ENCODE data around the gene MIPOL1.
"Not testable (repeated sequence)": the region's sequence is repeated elsewhere in the genome, so short reads cannot be mapped to it uniquely, and the experiment has no call there.

The MIPOL1 gene

GRCh38 chr14:37232907-37233481 is 35.3 kb downstream of the MIPOL1 start:
- H3K36me3 ChIP-seq (ENCODE audit: insufficient read depth, low read length): no peaks in the 10 kb centered on the region
- no peaks in the 10 kb centered on the region for H3K4me1 ChIP-seq (ENCODE audit: control insufficient read depth, insufficient read depth, low read length, unreplicated experiment)
- no peaks in the 10 kb centered on the region for H3K27me3 ChIP-seq (ENCODE audit: insufficient read depth, low read length)
- no peak overlapping the region for H3K4me3 ChIP-seq (ENCODE audit: low read depth, low read length)
- no peaks in the 10 kb centered on the region for H3K79me2 ChIP-seq (ENCODE audit: control insufficient read depth, insufficient read depth, low read length, unreplicated experiment)
- H2AFZ ChIP-seq (ENCODE audit: low read length, unreplicated experiment): no peak overlapping the region
- no peak overlapping the region for H3K27ac ChIP-seq (ENCODE audit: low read depth, low read length)

GRCh38 chr14:37234222-37234621 is 36.5 kb downstream of the MIPOL1 start:
- H3K27me3 ChIP-seq (ENCODE audit: insufficient read depth, low read length): no peaks in the 10 kb centered on the region
- no peak overlapping the region for H3K4me3 ChIP-seq (ENCODE audit: low read depth, low read length)
- H3K79me2 ChIP-seq (ENCODE audit: control insufficient read depth, insufficient read depth, low read length, unreplicated experiment): no peaks in the 10 kb centered on the region
- H3K4me1 ChIP-seq (ENCODE audit: control insufficient read depth, insufficient read depth, low read length, unreplicated experiment): no peaks in the 10 kb centered on the region
- H2AFZ ChIP-seq (ENCODE audit: low read length, unreplicated experiment): no peak overlapping the region
- no peaks in the 10 kb centered on the region for H3K36me3 ChIP-seq (ENCODE audit: insufficient read depth, low read length)
- H3K27ac ChIP-seq (ENCODE audit: low read depth, low read length): no peak overlapping the region

- H3K36me3 ChIP-seq (ENCODE audit: insufficient read depth, low read length): not testable (repeated sequence)
Measured at GRCh38 chr14:37236044-37236443, 38.3 kb downstream of the MIPOL1 start.

DNA sequence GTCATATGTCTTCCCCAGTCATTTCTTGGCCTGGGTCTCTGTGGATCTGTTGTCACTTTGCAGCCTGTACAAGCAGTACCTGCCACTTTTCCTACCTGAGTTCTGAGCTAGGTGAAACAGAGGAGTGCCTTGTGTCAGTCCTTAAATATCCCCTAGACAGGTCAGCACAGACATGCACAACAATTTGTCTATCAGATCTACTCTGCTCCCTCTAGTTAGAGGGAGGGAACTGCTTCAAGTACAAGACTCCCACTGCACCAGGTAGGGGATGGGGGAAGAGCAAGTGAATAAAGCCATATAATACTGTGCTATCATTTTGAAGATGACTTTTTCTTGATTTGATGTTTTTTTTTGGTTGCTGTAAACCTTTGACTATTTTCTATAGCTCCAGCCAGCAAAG is 39.4 kb downstream of the MIPOL1 start:
- H3K27ac ChIP-seq (ENCODE audit: low read depth, low read length): no peak overlapping the region
- no peaks in the 10 kb centered on the region for H3K4me1 ChIP-seq (ENCODE audit: control insufficient read depth, insufficient read depth, low read length, unreplicated experiment)
- H3K4me3 ChIP-seq (ENCODE audit: low read depth, low read length): no peak overlapping the region
- H3K36me3 ChIP-seq (ENCODE audit: insufficient read depth, low read length): no peaks in the 10 kb centered on the region
- H3K27me3 ChIP-seq (ENCODE audit: insufficient read depth, low read length): no peaks in the 10 kb centered on the region
- no peak overlapping the region for H2AFZ ChIP-seq (ENCODE audit: low read length, unreplicated experiment)
- no peaks in the 10 kb centered on the region for H3K79me2 ChIP-seq (ENCODE audit: control insufficient read depth, insufficient read depth, low read length, unreplicated experiment)

More at GRCh38 chr14:37236044-37236443, 38.3 kb downstream of the MIPOL1 start:
- H3K4me1 ChIP-seq (ENCODE audit: control insufficient read depth, insufficient read depth, low read length, unreplicated experiment); H2AFZ ChIP-seq (ENCODE audit: low read length, unreplicated experiment); H3K27me3 ChIP-seq (ENCODE audit: insufficient read depth, low read length); H3K79me2 ChIP-seq (ENCODE audit: control insufficient read depth, insufficient read depth, low read length, unreplicated experiment); H3K4me3 ChIP-seq (ENCODE audit: low read depth, low read length); H3K27ac ChIP-seq (ENCODE audit: low read depth, low read length): not testable (repeated sequence)

DNA sequence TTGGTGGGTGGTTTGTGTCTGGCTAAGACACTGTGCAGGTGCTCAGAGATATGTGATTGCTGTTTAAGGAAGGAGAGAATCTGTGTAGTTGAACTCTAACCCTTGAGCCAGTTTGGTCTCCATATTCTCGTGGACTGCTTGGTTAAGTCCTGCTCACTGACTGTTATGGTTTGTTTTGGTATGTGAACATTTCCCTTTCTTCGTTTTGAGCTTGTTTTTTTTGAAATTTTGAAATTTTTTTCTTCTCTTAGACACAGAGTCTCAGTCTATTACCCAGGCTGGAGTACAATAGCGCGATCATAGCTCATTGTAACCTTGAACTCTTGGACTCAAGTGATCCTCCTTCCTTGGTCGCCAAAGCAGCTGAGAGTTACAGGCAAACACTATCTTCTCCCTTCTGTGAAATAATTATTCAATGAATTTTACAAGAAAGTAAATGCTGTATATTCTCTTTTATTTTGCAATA is 40.0 kb downstream of the MIPOL1 start:
- Histone ChIP-seq H3K79me2 (ENCODE audit: control insufficient read depth, insufficient read depth, low read length, unreplicated experiment) (no peaks in the 10 kb centered on the region), H3K4me1 (ENCODE audit: control insufficient read depth, insufficient read depth, low read length, unreplicated experiment) (no peaks in the 10 kb centered on the region), H2AFZ (ENCODE audit: low read length, unreplicated experiment) (no peak overlapping the region), H3K4me3 (ENCODE audit: low read depth, low read length) (no peak overlapping the region), H3K36me3 (ENCODE audit: insufficient read depth, low read length) (no peaks in the 10 kb centered on the region), H3K27ac (ENCODE audit: low read depth, low read length) (no peak overlapping the region), H3K27me3 (ENCODE audit: insufficient read depth, low read length) (no peaks in the 10 kb centered on the region)

GRCh38 chr14:37241198-37241597 is 43.5 kb downstream of the MIPOL1 start:
- H3K4me1 ChIP-seq (ENCODE audit: control insufficient read depth, insufficient read depth, low read length, unreplicated experiment): no peaks in the 10 kb centered on the region
- no peaks in the 10 kb centered on the region for H3K79me2 ChIP-seq (ENCODE audit: control insufficient read depth, insufficient read depth, low read length, unreplicated experiment)
- no peak overlapping the region for H2AFZ ChIP-seq (ENCODE audit: low read length, unreplicated experiment)
- no peaks in the 10 kb centered on the region for H3K27me3 ChIP-seq (ENCODE audit: insufficient read depth, low read length)
- no peak overlapping the region for H3K27ac ChIP-seq (ENCODE audit: low read depth, low read length)
- H3K4me3 ChIP-seq (ENCODE audit: low read depth, low read length): no peak overlapping the region
- H3K36me3 ChIP-seq (ENCODE audit: insufficient read depth, low read length): no peaks in the 10 kb centered on the region

DNA sequence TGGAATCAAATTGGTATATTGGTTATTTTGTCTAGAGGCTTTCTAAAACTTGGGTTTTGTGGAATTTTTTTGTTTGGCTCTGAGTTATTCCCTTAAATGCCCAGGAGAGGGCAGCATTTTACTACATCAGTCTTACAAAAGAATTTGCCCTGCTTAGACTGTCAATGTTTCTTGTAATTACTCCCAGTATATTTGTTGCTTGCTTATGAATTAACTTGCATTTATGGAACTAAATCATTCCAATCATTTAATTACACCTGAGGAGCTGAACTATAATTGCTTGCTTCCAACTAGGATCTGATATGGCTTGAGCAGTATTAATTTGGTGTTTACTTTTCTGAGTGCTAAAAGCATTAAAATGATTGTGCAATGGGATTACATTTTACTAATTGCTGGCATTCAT is 48.7 kb downstream of the MIPOL1 start:
- no peak overlapping the region for H3K4me3 ChIP-seq (ENCODE audit: low read depth, low read length)
- no peaks in the 10 kb centered on the region for H3K27me3 ChIP-seq (ENCODE audit: insufficient read depth, low read length)
- H2AFZ ChIP-seq (ENCODE audit: low read length, unreplicated experiment): no peak overlapping the region
- H3K4me1 ChIP-seq (ENCODE audit: control insufficient read depth, insufficient read depth, low read length, unreplicated experiment): no peaks in the 10 kb centered on the region
- no peaks in the 10 kb centered on the region for H3K36me3 ChIP-seq (ENCODE audit: insufficient read depth, low read length)
- H3K79me2 ChIP-seq (ENCODE audit: control insufficient read depth, insufficient read depth, low read length, unreplicated experiment): no peaks in the 10 kb centered on the region
- H3K27ac ChIP-seq (ENCODE audit: low read depth, low read length): no peak overlapping the region

- no peaks in the 10 kb centered on the region for H3K4me1 ChIP-seq (ENCODE audit: control insufficient read depth, insufficient read depth, low read length, unreplicated experiment)
- no peaks in the 10 kb centered on the region for H3K79me2 ChIP-seq (ENCODE audit: control insufficient read depth, insufficient read depth, low read length, unreplicated experiment)
- H3K27ac ChIP-seq (ENCODE audit: low read depth, low read length): no peak overlapping the region
- no peaks in the 10 kb centered on the region for H3K27me3 ChIP-seq (ENCODE audit: insufficient read depth, low read length)
- H2AFZ ChIP-seq (ENCODE audit: low read length, unreplicated experiment): no peak overlapping the region
- no peak overlapping the region for H3K4me3 ChIP-seq (ENCODE audit: low read depth, low read length)
- H3K36me3 ChIP-seq (ENCODE audit: insufficient read depth, low read length): no peaks in the 10 kb centered on the region
Measured at GRCh38 chr14:37247791-37248461, 50.2 kb downstream of the MIPOL1 start.

- H2AFZ ChIP-seq (ENCODE audit: low read length, unreplicated experiment): no peak overlapping the region
- no peak overlapping the region for H3K27ac ChIP-seq (ENCODE audit: low read depth, low read length)
- peaks cover 3% of the 10 kb centered on the region for H3K4me1 ChIP-seq (ENCODE audit: control insufficient read depth, insufficient read depth, low read length, unreplicated experiment)
- H3K4me3 ChIP-seq (ENCODE audit: low read depth, low read length): no peak overlapping the region
- H3K27me3 ChIP-seq (ENCODE audit: insufficient read depth, low read length): no peaks in the 10 kb centered on the region
- H3K79me2 ChIP-seq (ENCODE audit: control insufficient read depth, insufficient read depth, low read length, unreplicated experiment): no peaks in the 10 kb centered on the region
- no peaks in the 10 kb centered on the region for H3K36me3 ChIP-seq (ENCODE audit: insufficient read depth, low read length)
Measured at GRCh38 chr14:37251775-37252174, 54.0 kb downstream of the MIPOL1 start.

DNA sequence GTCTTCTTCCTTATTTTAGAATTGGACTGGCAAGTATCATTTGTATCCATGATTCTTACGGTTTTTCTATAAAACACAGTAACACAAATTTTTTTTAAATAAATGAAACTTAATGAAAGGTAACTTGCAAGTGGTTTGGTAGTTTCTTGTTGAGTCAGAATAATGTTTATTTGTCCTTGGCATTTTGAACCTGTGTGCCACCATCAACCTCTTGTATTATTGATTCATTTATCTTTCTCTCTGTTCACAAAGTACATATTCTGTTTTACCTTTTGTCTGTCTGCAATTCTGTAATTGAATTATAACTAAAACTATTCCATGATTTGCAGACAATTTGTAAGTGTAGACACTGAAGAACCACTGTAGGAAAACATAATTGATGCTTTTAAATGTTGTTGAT is 54.7 kb downstream of the MIPOL1 start:
- Histone ChIP-seq H3K4me1 (ENCODE audit: control insufficient read depth, insufficient read depth, low read length, unreplicated experiment) (peaks cover 3% of the 10 kb centered on the region), H3K79me2 (ENCODE audit: control insufficient read depth, insufficient read depth, low read length, unreplicated experiment) (no peaks in the 10 kb centered on the region), H3K27ac (ENCODE audit: low read depth, low read length) (no peak overlapping the region), H3K36me3 (ENCODE audit: insufficient read depth, low read length) (no peaks in the 10 kb centered on the region), H3K27me3 (ENCODE audit: insufficient read depth, low read length) (no peaks in the 10 kb centered on the region), H3K4me3 (ENCODE audit: low read depth, low read length) (no peak overlapping the region), H2AFZ (ENCODE audit: low read length, unreplicated experiment) (no peak overlapping the region)

- Histone ChIP-seq H3K27ac (ENCODE audit: low read depth, low read length) (no peak overlapping the region), H3K4me3 (ENCODE audit: low read depth, low read length) (no peak overlapping the region), H2AFZ (ENCODE audit: low read length, unreplicated experiment) (no peak overlapping the region), H3K36me3 (ENCODE audit: insufficient read depth, low read length) (no peaks in the 10 kb centered on the region), H3K27me3 (ENCODE audit: insufficient read depth, low read length) (no peaks in the 10 kb centered on the region), H3K4me1 (ENCODE audit: control insufficient read depth, insufficient read depth, low read length, unreplicated experiment) (peaks cover 3% of the 10 kb centered on the region), H3K79me2 (ENCODE audit: control insufficient read depth, insufficient read depth, low read length, unreplicated experiment) (no peaks in the 10 kb centered on the region)
Measured at GRCh38 chr14:37253905-37254304, 56.2 kb downstream of the MIPOL1 start.

Measured in ACC112 (cell line).